NCI-H345 (cell line): ENCODE data around the gene MSH6.
"Not testable (repeated sequence)": the region's sequence is repeated elsewhere in the genome, so short reads cannot be mapped to it uniquely, and the experiment has no call there.

ENCODE experiments used
- DNase-seq: peaks from one replicate; lab custom pipeline; 2025; lab: John Stamatoyannopoulos, UW

MSH6 gene

DNA sequence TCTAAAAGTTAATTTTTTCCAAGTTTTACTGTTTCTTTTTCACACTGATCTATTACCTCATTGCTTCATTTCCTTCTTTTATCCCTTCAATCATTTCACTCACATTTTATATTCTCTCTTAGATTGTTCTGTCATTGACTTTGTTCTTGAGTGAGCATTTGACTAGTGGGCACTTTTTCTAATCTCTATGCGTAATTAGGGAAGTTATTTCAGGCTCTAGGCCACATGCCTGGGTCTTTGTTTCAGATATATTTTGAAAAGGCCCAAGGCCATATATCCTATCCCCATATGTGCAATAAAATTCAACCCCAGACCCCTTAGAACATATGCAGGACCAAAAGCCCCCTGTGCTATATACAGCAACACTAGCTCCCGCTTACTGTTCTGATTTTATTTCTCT is 61.2 kb downstream of the MSH6 start:
- DNase-seq = no peak

DNA sequence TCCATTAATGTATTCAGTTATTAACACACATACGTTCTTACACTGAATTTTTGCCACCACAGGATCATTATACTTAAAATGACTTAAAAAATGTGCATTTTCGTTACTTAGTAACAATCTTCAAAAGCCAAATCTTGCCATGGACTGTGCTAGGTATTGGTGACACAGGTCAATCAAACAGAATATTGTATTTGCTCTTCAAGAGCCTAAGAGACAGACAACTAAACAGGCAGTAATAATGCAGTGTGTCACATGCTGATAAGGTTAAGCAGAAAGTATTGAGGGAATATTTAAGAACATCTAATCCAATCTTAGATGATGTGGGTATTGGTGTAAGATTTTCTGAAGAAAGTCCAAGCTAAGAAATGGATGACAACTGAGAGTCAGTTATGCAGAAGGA is 66.4 kb downstream of the MSH6 start:
- DNase-seq = no peak

DNA sequence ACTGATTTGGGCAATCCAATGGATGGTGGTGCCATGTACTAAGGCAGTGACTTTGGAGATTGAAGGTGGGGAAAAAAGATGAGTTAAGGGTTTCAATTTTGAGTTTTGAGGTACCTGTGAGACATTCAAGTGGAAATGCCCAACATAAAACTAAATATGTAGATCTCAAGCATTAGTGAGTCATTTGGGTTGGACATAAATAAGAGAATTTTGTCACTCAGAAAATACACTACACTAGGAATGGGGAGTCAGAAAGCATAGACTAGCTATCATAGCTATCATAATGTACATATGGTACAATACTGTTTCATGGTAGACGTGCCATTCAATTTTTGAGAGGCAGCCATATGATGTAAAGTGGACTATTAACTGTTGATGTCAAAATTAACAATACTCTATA is 67.3 kb downstream of the MSH6 start:
- DNase-seq = no peak

DNA sequence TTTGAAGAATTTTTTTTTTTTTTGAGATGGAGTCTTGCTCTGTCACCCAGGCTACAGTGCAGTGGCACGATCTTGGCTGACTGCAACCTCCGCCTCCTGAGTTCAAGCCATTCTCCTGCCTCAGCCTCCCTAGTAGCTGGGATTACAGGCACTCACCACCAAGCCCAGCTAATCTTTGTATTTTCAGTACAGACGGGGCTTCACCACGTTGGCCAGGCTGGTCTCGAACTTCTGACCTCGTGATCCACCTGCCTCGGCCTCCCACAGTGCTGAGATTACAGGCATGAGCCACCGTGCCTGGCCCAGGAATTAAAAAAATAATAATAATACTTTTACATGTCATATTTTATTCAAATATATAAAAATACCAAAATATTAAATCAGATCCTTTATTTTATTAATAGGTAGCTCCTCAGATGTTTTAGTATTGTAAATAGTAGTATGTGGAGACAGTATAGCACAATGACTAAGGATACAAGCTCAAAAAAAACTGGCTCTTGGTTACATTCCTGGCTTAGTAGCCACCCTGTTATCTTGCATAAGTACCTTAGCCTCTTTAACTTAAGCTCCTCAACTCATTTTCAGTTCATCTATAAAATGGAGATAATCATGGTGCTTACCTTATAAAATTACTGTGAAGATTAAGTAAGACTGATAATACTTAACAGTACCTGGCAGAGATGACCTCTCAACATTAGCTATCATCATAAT is 70.3 kb downstream of the MSH6 start:
- not testable (repeated sequence) for DNase-seq
